ENCODE measurements around the gene MRPL39.
A peak's percentile ranks its signal among the peaks of the same experiment; 100 is the strongest.
"Not testable (repeated sequence)": the region's sequence is repeated elsewhere in the genome, so short reads cannot be mapped to it uniquely, and the experiment has no call there.

The MRPL39 gene

GRCh38 chr21:25607151-25608043 lies at the start of gene MRPL39:
TSS of gene MRPL39 (minus strand) at chr21:25607481. CDS start at chr21:25607475, 6 bp downstream.
- peak; percentile 79 for DNase-seq (ENCODE audit: low read depth)

GRCh38 chr21:25656412-25656811 lies 49.1 kb upstream of the MRPL39 start:
- DNase-seq (ENCODE audit: low read depth): no peak

- no peak for DNase-seq (ENCODE audit: low read depth)
These were observed 41.9 kb upstream of the MRPL39 start for GRCh38 chr21:25649146-25649545.

- DNase-seq (ENCODE audit: low read depth): no peak
These were observed 40.4 kb upstream of the MRPL39 start for GRCh38 chr21:25647647-25648046.

GRCh38 chr21:25646474-25646873 lies 39.2 kb upstream of the MRPL39 start:
- DNase-seq (ENCODE audit: low read depth): no peak

- DNase-seq (ENCODE audit: low read depth): no peak
These were observed 36.2 kb upstream of the MRPL39 start for GRCh38 chr21:25643486-25643885.

GRCh38 chr21:25640943-25641292 lies 33.6 kb upstream of the MRPL39 start:
- no peak for DNase-seq (ENCODE audit: low read depth)

GRCh38 chr21:25640202-25640942 lies 33.1 kb upstream of the MRPL39 start:
- DNase-seq (ENCODE audit: low read depth): no peak

GRCh38 chr21:25639551-25640201 lies 32.4 kb upstream of the MRPL39 start:
- DNase-seq (ENCODE audit: low read depth): peak; percentile 27

GRCh38 chr21:25638660-25639550 lies 31.6 kb upstream of the MRPL39 start, which contains the start of gene JAM2:
TSS of gene JAM2 (plus strand) at chr21:25639258. CDS start at chr21:25639822, 564 bp downstream.
- no peak for DNase-seq (ENCODE audit: low read depth)

- DNase-seq (ENCODE audit: low read depth): no peak
These were observed 30.8 kb upstream of the MRPL39 start for GRCh38 chr21:25637851-25638659.

- no peak for DNase-seq (ENCODE audit: low read depth)
These were observed 29.4 kb upstream of the MRPL39 start for GRCh38 chr21:25636727-25637126.

- DNase-seq (ENCODE audit: low read depth): no peak
These were observed 28.0 kb upstream of the MRPL39 start for GRCh38 chr21:25635310-25635709.

- DNase-seq (ENCODE audit: low read depth): no peak
These were observed 25.0 kb upstream of the MRPL39 start for GRCh38 chr21:25632296-25632695.

GRCh38 chr21:25626757-25627156 lies 19.5 kb upstream of the MRPL39 start:
- DNase-seq (ENCODE audit: low read depth): no peak

GRCh38 chr21:25625776-25626555 lies 18.7 kb upstream of the MRPL39 start:
- DNase-seq (ENCODE audit: low read depth): not testable (repeated sequence)

GRCh38 chr21:25625036-25625435 lies 17.8 kb upstream of the MRPL39 start:
- DNase-seq (ENCODE audit: low read depth): no peak

GRCh38 chr21:25624511-25624910 lies 17.2 kb upstream of the MRPL39 start:
- DNase-seq (ENCODE audit: low read depth): no peak

- no peak for DNase-seq (ENCODE audit: low read depth)
These were observed 11.9 kb upstream of the MRPL39 start for GRCh38 chr21:25619198-25619597.

- DNase-seq (ENCODE audit: low read depth): no peak
These were observed 8.6 kb upstream of the MRPL39 start for GRCh38 chr21:25615880-25616279.

All from activated T-cell treated with anti-CD3 and anti-CD28 coated beads for 1 hour (primary cell).